Umbilical cord (tissue), 2 donors: ENCODE results near the gene TFCP2. TPM values are rescaled to one million over a fixed set of nuclear protein-coding genes. Genes with fewer than 3 reads are reported as not detected.

ENCODE experiments used
- DNase-seq: peaks from one replicate; pipeline ENCODE4 v3.0.0-alpha.2; 2015; ENCODE audit warnings: low spot score
- total RNA-seq: library from RNA; depleted of rRNA; stranded (reverse); fragments of >200 nt; gene quantifications from one replicate; pipeline ENCODE4 v1.2.3, GENCODE V29; 2014; ENCODE audit warnings: low replicate concordance; ENCODE audit not compliant: insufficient read depth

Gene TFCP2
- total RNA-seq, 1 donor from 2014 or later = 10.6 TPM

GRCh38 chr12:51156245-51156765 lies 16.6 kb downstream of the TFCP2 start:
- no peak for DNase-seq

- DNase-seq = no peak
Measured at GRCh38 chr12:51152953-51153352, 20.0 kb downstream of the TFCP2 start.

DNA sequence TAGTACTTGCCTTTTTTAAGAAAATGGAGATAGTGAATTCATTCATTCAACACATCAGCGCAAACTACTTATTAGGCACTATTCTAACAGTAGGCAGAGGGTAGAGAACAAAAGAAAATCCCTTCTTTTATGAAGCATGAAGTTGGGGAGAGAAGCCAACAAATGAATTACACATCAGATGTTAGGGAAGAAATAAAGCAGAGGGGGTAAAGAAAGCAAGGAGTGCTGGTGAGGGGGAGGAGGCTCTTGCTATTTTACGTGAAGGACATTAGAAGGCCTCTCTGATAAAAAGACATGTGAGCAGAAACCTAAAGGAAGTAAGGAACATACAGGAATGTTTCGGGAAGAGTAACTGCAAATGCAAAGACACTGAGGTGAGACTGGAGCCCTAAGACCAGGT lies 22.2 kb downstream of the TFCP2 start:
- no peak for DNase-seq

DNA sequence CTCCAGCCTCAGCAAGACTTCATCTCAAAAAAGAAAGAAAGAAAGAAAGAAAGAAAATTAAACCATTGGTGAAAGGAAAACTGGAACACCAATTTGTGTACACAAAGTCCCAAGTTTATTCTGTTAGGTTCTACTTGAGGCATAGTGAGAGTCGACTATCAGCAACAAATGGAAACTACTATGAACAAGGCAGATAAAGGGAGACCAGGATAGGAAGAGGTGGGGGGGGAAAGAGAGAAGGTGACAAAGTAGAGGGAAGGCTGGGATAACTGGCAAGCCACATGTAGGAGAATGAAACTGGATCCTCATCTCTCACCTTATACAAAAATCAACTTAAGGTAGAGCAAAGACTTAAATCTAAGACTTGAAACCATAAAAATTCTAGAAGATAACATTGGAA lies 25.6 kb downstream of the TFCP2 start:
- no peak for DNase-seq

- no peak for DNase-seq
Measured at GRCh38 chr12:51139292-51139844, 33.6 kb downstream of the TFCP2 start.

GRCh38 chr12:51132693-51133092 lies 40.2 kb downstream of the TFCP2 start:
- DNase-seq = no peak

DNA sequence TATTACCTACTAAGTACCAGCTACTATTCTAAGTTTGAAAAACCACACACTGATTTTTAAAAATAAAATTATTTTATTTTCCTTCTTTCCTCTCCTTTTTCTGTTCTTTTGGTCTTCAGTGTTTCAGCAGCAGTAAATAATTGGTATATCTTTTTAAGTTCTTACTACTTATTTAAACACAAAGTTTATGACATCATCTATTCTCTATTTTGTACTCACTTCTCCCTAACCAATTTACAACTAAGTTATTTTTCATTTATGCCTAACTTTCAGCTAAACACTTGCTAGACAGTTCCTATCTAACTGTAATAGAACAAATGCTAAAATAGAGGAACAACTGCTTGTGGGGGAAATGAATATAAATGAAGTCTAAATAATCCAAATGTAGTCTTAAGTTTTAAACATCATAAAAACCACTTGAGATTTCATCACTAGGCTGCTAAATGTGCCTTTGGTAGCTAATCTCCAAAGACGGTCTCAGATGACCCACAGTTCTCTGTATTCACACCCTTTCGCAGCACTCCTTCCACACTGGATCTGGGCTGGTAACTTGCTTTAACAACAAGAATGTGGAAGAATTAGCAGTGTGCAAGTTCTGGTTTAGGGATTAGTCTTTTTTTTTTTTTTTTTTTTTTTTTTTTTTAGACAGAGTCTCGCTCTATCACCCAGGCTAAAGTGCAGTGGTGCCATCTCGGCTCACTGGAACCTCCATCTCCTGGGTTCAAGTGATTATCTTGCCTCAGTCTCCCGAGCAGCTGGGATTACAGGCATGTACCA lies 41.0 kb downstream of the TFCP2 start:
- no peak for DNase-seq

- no peak for DNase-seq
Measured at GRCh38 chr12:51128919-51129318, 44.0 kb downstream of the TFCP2 start.

GRCh38 chr12:51127050-51127729 lies 45.7 kb downstream of the TFCP2 start:
- peak; percentile 74 for DNase-seq

- no peak for DNase-seq
Measured at GRCh38 chr12:51126297-51126696, 46.6 kb downstream of the TFCP2 start.

GRCh38 chr12:51124504-51124903 lies 48.4 kb downstream of the TFCP2 start:
- DNase-seq = no peak

- no peak for DNase-seq
Measured at GRCh38 chr12:51122844-51123243, 50.1 kb downstream of the TFCP2 start.

- DNase-seq = no peak
Measured at GRCh38 chr12:51118706-51119105, 54.2 kb downstream of the TFCP2 start.

DNA sequence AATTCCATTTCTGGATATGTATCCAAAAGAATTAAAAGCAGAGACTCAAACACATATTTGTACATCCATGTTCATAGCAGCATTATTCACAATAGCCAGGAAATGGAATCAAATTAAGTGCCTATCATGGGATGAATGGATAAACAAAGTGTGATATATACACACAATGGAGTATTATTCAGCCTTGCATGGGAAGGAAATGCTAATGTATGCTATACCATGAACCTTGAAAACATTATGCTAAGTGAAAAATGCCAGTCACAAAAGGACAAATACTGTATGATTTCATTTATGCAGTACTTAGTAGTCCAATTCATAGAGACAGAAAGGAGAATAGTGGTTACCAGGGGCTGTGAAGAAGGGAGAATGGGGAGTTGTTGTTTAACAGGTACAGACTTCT lies 57.4 kb downstream of the TFCP2 start:
- no peak for DNase-seq

- no peak for DNase-seq
Measured at GRCh38 chr12:51108136-51108535, 64.8 kb downstream of the TFCP2 start.

DNA sequence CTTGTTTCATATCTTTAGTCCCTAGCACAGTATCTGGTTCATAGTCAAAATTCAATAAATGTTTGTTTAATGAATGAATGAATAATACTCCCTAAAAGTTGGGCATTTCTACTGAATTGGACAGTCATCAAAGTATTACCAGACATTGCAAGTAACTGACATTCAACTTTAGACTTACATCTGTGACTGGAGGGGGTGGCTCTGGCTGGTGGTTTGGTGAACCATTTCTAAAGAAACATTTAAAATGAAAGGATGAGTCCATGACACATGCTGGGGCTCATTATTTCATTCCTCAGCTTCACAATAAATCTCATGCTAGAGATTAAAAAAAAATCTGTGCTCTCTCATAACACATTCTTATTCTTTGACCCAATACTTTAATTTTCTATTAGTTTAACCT lies 69.0 kb downstream of the TFCP2 start:
- DNase-seq = no peak

GRCh38 chr12:51098611-51099010 lies 74.3 kb downstream of the TFCP2 start:
- no peak for DNase-seq

GRCh38 chr12:51090705-51091229 lies 82.2 kb downstream of the TFCP2 start:
- no peak for DNase-seq

- DNase-seq = no peak
Measured at GRCh38 chr12:51087818-51088217, 85.1 kb downstream of the TFCP2 start.

GRCh38 chr12:51086933-51087332 lies 86.0 kb downstream of the TFCP2 start:
- no peak for DNase-seq

GRCh38 chr12:51085757-51086156 lies 87.2 kb downstream of the TFCP2 start:
- no peak for DNase-seq

- DNase-seq = peak; percentile 98
Measured at GRCh38 chr12:51083126-51083833, 89.7 kb downstream of the TFCP2 start, which contains the start of gene CSRNP2. TSS of gene CSRNP2 (minus strand) at chr12:51083596. CDS start at chr12:51076561, 7,035 bp downstream.
